GM19438 (cell line): Measurements from ENCODE around the gene MORN1.

Experiments used
- ATAC-seq: cut with Tn5 transposase; IDR thresholded peaks from one replicate; pipeline ENCODE4 v1.9.1; 2021; ENCODE audit warnings: low read depth; ENCODE audit not compliant: unreplicated experiment

MORN1 gene

DNA sequence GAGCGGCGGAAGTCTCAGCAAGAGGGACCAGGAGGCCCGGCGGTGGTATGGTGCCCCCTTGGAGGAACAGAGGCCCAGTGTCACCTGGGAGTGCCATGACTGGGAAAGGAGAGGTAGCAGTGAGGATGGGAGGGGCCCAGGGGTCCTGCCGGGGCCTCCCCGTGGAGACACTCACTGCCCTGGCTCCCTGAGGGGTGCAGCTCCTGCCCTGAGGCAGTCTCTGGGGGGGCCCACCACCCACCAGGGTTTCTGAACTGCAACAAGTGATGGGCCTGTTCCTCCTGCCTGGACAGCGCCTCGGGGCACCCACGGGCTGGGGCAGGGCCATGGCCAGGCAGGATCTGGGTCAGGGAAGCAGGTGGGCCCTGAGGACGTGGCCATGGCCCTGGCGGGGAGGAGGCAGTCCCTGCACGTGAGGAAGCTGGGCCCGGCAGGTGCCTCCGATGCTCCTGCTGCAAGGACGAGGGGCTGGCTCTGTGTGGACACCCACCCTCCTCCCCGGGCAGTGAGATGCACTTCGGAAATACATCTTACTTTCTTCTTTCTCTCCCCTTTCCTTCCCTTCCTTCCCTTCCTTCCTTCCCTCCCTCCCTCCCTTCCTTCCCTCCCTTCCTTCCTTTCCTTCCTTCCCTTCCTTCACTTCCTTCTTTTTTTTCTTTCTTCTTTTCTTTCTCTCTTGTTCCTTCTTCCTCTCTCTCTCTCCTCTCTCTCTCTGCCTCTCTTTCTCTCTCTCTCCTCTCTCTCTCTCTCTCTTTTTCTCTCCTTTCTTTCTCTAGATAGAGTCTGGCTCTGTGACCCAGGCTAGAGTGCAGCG is 66.6 kb downstream of the MORN1 start:
- ATAC-seq, result no peak

DNA sequence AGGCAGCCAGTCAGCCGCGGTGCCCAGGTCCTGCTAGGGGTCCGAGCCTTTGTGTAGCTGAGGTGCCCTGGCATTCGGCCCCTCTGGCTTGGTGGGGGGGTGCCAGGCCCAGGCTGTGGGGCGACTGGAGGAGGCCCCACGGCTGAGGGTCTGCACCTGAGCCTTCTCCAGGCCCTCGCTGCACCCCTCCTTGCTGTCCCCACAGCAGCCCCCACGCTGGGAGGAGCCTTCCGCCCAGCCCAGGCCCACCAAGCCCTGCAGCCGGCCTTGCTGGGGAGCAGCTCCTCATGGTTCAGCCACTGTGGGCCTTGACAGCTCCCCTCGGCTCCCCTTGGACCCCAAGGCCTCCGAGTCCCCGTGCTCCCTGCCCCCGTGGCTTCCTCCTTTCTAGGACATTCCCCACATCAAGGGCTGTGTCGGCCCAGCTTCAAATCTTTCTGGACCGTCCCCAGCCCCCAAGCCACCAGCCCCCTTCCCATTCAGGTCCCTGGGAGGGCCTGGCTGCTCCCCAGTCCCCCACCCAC is 67.8 kb downstream of the MORN1 start:
- no peak for ATAC-seq

DNA sequence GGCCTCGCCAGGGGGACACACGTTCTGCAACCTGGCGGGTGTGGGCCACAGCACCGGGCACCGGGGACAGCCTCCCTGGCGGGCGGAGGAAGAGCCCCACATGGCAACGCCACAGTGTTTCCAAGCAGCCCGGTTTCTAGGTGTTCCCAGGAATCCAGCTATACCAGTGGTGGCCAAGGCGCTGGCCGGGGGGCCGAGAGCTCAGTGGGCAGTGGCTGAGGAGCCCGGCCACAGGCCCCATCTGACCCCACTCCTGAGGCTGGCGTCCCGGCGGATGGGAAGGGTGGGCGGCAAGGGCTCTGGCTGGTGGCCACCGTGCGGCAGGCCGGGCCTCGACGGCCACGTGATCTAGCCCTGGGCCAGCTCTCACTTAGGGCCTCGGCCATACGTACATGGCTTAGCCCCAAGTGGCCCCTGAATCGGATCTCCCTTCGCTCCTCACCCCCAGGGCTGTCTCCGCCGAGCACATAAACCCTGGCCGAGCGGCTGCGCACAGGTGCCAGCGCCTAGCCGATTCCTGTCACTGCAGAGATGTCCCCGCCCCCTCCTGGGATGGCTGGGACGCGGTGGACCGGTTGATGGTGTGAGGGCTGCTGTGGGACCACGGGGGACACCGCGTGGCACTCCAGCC is 68.7 kb downstream of the MORN1 start:
- ATAC-seq, result no peak

DNA sequence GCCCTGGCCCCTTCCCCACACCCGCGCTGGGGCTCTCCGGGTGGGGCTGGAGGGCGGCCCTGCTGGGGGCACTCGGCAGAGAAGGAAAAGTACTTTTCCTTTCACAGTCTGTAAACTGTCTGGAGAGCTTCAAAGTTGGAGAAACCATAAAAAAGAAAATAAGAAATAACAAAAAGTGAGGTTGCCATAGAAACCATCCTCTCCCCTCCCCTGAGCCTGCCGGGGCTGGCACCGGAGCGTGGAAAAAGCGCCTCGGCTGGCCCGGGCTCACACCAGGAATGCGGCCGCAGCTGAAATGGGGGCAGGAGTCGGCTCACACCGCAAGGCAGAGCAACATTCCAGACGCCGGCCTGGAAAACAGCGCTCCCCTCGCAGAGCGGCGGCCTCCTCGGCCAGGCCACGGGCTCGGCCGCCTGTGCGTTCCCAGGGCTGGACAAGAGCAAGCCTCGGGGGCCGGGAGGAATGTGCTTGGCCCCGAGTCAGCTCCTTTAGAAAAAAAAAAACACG is 69.2 kb downstream of the MORN1 start:
- ATAC-seq, result no peak

DNA sequence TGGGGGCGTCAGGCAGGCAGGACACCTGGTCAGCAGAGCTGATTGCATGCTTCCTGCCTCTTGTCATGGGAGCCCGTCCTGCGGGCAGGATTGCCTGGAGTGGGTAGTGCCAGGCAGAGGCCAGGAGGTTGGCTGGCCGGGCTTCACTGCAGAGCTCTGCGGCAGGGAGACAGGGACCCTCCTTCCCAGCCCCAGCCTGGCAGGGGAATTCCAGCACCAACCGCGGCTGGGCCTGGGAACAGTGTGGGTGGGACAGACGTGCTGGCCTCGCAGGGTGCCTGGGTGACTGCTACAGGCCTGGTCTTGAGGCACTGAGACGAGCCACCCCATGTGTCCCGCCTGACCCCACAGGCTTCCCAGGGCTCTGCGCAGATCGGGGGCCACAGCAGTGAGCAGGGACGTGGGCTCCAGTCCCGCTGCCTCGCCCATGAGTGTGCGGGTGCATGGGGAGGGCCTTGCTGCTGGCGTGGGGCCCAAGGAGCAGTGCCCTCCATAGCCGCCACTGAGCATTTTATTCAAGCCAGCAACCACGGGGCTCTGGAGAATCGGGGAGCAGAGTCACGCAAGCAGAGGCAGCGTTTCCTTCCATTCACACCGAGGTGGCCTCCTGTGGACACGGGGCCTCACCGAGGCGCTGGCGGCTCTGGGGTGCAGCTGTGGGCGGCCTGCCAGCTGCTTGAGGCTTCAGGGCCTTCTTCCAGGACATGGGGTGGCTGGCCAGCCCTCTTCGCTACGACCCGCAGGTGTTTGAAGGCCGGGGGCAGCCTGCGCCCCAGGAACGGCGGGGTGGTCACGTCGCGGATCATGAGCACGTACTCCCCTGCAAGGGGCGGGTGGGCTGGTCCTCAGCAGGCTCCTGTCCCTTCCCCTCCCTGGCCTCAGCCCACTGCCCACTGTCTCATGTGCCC is 70.3 kb downstream of the MORN1 start:
- no peak for ATAC-seq

DNA sequence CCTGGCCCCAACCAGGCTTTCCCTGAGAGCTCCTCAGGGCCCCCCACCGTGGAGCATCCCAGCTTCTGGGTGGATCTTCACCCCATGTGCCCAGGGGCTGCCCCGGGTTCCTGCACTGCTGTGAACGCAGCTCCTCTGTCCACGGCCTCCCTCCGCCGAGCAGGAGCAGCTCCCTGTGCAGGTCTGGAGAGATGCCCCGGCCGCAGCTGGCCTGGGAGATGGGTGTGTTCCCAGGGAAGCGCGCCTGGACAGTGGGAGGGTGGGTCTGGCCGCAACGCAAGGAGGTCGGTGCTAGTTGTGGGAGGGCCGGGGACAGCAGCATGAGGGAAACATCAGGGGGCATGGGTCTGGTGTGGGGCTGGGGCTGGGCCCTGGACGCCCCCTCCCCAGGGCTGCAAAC is 71.3 kb downstream of the MORN1 start:
- no peak for ATAC-seq

DNA sequence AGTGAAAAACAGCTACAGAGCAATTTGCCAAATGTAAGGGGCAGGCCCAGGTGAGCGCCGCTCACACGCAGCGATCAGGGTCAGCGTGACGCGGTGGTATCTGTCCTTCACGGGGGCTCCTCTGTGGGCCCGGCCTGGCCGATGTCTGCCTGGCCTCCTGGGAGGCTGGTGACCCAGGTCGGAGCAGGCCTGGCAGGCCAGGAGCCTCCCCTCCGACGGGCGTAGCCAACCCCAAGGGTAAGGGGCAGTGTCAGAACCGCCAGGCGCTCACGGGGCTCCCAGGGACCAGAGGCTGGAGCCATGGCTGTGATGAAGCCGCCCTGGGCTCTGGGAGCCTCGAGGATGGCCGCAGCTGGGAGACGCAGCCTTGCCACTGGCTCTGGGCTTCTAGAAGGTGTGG is 72.1 kb downstream of the MORN1 start:
- ATAC-seq, result no peak

DNA sequence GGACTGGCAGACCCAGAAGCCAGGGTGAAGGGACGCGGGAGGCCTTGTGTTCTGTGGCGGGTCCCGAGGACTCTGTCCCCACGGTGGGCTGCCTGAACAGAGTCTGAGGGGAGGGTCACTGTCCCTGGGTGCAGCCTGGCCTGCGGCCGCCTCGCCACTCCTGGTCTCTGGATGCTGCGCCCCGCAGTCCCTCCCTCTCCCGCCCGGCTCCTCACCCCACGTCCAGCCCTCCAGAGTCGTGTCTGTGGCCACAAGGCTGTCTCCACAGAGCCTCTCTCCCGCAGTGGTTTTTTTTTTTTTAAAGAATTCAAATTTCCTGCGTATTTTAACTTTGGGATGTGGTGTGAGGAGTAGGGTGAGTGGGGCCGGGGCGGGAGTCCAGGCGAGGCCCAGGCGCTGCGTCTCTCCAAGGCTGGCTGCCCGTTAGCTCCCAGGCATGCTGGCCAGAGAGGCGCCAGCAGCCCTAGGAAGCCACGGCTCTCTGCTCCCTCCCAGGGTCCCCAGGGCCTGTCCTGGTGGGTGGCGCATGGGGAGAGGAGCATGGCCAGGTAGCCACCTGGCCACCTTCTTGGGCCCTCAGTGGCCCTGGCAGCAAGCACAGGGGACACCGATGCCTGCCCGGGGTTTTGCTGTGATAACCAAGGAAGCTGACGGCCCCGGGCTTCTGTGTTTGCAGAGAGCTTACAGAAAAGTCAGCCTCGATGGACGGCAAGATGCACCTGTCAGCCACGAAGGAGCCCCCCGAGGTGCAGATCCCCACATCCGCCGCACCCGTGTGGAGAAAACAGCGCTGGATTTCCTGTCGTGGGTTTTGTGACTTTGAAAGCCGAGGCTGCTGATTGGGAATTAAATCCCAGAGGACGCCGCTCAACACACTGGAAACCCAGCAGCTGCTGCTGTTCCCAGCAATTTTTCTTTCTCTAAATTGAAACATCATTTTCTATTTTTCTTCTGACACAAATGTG is 72.8 kb downstream of the MORN1 start:
- ATAC-seq, result no peak

DNA sequence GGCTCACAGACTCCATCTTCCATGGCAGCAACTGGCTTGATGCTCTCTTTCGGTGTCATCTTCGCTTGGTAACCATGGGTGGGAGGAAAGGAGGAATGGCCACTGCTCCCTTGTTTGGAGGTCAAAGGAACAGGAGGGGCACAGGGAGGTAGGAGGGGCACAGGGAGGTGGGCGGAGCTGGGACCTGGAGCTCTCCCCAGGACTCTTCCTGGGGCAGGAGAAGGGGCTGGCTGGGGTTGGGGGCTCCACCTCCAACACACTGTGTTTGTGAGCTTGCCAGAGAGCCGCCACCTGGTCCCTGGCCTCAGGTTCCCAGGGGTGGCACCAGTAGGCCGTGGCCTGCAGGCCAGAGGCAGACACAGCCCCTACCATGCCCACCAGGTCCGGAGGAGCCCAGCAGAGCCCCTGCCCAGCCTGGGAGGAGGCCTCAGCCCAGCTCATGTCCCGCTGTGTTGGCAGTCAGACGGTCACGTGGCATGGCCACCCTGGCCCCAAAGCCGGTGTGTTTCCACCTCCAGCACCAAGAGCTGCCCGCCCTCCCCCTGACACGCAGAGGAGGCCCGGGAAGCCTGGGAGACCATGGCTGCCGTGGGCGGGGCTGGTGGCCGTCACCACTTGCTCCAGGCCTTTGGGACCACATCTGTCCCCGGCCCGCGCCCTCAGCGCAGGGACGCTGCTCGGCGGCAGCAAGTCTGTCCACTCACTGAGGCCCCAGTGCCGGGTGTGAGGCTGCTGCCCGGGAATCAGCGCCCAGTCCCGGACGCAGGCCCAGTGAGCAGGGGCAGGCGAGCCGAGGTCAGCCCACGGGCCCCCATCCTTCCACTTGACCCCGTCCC is 73.9 kb downstream of the MORN1 start:
- ATAC-seq, result no peak

DNA sequence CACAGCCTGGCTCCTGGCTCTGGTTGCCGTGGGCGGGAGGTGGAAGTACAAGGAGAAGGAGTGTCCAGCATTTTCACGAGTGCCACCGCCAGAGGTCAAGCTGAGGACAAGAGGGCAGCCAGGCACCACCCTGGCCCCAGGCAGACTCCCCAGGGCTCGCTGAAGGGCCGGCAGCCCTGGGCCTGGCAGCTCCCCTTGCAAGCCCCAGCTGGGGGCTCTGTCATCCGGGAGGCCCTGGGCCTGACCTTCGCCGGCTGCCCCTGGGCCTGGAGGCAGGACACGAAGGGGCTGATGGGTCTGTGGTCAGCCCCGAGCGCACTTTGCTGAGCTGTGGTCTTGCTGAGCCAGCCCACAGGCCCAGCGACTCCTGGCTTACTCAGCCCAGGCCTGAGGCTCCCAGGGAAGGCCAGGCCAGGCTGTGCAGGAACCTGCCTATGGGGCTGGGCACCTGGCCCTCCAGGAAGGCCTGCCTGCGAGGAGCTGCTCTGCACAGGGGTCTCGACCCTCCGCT is 74.8 kb downstream of the MORN1 start:
- ATAC-seq, result no peak

DNA sequence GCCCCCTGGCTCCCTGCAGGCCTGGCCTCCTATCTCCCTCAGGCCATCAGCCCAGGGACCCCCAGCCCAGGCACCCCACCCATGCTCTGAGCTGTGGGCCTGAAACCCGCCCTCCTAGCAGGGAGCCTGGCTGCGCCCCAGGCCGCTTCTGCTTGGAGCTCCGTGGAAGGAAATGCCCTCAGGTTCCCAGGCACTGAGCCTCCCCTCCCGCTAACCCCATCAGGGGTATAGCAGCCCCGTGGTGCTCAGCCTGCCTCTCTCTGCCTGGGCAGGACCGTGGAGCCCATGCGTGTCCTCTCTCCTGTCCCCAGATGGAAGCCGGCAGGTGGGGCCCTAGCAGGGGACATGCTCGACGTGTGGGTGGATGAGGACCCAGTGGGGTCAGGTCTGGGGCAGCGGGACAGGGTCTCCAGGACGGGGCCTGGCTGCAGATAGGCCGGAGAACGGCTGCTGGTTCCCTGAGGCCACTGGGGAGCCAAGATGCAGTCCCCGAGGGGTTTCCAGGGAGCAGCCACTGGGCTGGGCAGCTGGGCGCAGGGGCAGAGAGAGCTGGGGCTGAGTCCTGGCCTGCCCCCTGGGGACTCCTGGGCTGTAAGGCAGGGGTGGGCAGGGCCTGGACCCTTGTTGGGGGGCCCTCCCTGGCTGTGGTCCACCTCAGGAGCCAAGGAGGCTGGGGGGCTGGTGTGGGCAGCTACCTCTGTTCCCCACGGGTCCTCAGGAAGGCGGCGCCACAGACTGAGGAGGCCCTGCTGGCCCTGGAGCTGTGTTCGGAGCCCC is 75.5 kb downstream of the MORN1 start:
- ATAC-seq, result no peak

DNA sequence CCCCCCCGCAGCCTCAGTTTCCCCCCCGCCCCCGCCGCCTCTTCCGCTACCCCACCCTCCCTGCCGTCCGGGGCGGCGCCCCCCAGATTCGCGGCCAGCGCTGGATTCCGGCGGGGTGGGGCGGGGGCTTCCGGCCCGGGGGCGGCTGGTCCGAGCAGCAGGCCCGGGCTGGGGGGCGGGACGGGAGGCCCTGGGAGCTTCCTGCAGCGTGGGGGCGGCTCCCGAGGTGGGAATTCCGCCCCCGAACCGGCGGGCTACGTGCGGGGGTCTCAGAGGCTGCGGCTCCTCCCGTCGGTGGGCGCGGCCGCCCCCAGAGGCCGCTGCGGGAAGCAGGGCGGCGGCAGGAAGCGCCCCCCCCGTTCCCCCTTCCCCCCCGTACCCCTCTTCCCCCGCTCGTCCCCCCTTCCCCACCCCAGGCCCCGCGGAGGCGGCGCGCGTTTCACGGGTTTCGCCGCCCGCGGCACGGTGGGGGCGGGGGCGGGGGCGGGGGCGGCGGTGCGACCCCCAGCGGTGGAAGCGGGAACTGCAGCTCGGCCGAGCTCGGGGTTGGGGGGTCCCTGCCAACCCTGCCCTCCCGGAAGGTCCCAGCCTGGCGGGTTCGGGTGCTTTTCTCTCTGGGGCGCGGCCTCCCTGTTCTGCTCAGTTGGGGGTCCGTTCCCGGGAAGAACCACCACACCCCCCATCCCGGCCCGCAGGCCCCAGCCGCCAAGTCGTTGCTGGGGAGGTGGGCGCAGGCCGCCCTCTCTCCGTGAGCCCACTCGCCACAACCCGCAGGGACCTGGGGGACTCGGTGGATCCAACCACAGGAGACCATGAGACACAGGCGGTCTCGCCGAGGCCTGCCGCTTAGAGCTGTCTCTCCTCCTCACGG is 76.3 kb downstream of the MORN1 start:
- no peak for ATAC-seq

DNA sequence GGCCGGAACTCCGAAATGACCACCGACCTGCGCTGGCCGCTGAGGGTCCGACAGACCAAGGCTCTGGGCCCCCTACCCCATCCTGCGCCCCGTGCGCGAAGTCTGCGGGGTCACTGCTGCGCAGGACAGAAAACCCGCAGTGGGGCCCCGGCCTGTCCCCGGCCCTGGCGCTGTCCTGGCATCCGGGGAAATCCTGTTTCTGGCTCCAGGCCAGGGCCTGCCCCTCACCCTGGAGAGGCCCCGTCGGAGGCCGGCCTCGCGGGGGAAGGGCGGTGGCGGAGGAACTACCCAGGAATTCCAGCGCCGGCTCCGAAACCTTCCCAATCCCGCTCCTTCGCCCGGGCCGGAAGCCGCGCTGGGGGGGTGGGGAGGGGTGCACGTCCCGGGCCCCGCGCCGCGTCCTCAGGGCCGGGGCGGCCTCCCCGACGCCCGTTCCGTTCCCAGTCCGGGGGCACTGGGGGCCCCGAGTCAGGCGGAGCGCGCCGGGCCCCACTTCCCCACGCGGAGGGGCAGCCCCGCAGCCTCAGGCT is 77.0 kb downstream of the MORN1 start:
- no peak for ATAC-seq

DNA sequence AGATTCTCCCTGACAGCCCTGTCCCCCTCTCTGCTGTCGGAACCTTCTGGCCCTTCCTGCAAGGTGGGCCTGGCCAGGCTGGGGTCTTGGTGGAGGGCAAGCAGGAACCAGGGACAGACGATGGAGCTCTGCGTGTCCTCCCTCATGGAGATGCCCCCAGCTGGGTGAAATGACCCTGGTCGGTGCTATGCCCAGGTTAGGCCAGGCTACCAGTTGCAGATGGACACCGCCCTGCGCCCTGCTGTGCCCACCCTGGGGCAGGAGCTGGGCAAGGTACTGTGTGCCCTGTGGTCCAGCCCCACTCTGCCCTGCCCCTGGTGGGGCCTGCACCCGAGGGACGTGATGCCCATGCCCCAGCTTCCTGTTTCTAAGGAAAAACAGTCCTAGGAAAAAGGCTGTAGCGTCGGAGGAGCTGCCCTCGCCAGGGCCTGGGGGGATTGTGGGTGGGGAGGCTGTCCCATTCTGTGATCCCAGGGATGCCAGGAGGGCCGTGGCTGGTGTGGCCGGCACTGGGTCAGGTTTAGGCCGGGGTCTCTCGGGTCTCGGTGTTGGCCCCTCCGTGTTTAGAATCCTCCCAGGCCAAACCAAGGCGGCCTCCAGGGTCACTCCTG is 77.6 kb downstream of the MORN1 start:
- no peak for ATAC-seq

DNA sequence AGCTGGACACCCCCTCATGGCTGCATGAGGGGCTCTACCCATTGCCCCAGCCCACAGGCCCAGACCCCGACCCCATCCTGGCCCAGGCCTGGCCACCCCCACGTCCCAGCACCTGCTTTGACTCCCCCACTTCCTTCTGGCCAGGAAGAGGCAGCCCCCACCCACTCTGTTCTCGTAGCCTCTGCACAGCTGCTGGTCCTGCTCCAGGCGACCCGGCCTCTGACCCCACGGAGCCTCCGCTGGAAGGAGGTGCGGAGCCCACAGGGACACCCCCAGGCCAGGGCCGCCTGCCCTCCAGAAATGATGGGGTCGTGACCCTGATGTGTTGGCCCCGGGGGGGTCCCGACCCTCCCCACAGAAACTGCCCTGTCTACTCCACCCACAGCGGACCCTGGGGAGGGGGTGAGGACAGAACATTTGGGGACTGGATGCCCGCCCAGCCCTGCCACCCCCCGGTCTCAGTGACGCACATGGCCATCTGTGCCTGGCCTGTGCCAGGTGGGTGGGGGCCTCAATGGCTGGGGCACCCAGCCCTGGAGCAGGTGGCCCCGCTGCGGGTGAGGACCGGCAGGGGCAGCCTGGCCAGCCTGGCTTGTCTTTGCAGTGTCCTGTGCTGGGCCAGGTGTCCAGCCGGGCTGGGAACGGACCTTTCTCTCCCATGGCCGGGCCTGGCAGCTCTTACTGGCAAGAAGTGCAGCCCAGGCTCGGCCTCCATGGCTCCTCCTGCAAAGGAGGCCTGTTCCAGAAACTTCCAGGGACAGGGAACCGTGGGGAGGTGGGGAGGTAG is 78.6 kb downstream of the MORN1 start:
- no peak for ATAC-seq

DNA sequence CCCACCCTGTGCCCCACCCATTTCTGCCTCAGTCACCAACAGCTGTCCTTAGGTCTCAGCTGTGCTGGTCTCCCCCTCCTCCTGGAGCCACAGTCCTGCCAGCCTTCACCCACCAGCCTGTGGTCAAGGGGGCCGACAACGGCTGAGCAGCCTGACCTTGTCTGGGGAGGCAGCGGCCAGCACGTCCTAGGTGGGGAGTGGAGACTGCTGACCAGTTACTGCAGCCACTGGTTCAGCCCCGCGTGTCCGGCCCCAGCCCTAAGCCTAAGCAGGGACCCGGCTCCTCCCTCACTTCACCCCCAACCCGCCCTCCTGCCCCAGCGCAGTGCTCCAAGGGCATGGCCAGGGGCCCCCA is 79.2 kb downstream of the MORN1 start:
- no peak for ATAC-seq
